Activated naive CD4-positive, alpha-beta T cell treated with anti-CD3 and anti-CD28 coated beads, Interleukin-2, amount 50 U/mL, for 24 hours (primary cell): ENCODE measurements around the gene DPPA5.
"Not testable (repeated sequence)": the region's sequence is repeated elsewhere in the genome, so short reads cannot be mapped to it uniquely, and the experiment has no call there.

Experiments
- H3K27ac Mint-ChIP-seq: one replicate; pipeline ENCODE4 v1.8.0; 2021; ENCODE audit warnings: mild to moderate bottlenecking, mixed read lengths
- H3K27me3 Mint-ChIP-seq: one replicate; pipeline ENCODE4 v1.8.0; 2021; ENCODE audit warnings: mixed read lengths
- H3K36me3 Mint-ChIP-seq: one replicate; pipeline ENCODE4 v1.8.0; 2021; ENCODE audit warnings: mixed read lengths
- H3K4me1 Mint-ChIP-seq: one replicate; pipeline ENCODE4 v1.8.0; 2021; ENCODE audit warnings: mixed read lengths
- H3K4me3 Mint-ChIP-seq: one replicate; pipeline ENCODE4 v1.8.0; 2021; ENCODE audit warnings: mild to moderate bottlenecking, mixed read lengths
- H3K9me3 Mint-ChIP-seq: one replicate; pipeline ENCODE4 v1.8.0; 2021; ENCODE audit warnings: mixed read lengths

The DPPA5 gene

GRCh38 chr6:73339340-73339739 is 14.7 kb downstream of the DPPA5 start:
- Mint-ChIP-seq H3K36me3 (no peaks in the 10 kb centered on the region), H3K4me3 (no peak overlapping the region)

DNA sequence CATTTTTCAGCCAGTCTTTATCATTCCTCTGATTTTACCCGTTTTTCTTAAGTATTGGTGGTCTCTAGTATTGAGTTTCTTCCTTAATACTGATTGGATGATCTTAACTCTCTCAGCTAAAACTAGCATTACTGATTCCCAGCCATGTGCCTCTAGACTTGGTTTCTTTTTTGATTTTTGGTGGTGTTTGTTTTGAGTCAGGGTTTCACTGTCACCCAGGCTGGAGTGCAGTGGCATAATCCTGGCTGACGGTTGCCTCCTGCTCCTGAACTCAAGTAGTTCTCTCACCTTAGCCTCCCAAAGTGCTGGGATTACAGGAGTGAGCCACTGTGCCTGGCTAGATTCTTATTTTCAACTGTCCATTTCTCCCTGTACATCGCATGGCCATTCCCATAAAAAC is 24.9 kb downstream of the DPPA5 start:
- no peak overlapping the region for H3K4me3 Mint-ChIP-seq
- H3K36me3 Mint-ChIP-seq, result no peaks in the 10 kb centered on the region
- H3K4me1 Mint-ChIP-seq, result no peaks in the 10 kb centered on the region
- H3K9me3 Mint-ChIP-seq, result no peaks in the 10 kb centered on the region
- H3K27ac Mint-ChIP-seq, result no peak overlapping the region
- peaks cover 9% of the 10 kb centered on the region for H3K27me3 Mint-ChIP-seq

More at GRCh38 chr6:73339340-73339739, 14.7 kb downstream of the DPPA5 start:
- no peaks in the 10 kb centered on the region for H3K4me1 Mint-ChIP-seq
- H3K27me3 Mint-ChIP-seq, result no peaks in the 10 kb centered on the region
- no peak overlapping the region for H3K27ac Mint-ChIP-seq
- no peaks in the 10 kb centered on the region for H3K9me3 Mint-ChIP-seq

DNA sequence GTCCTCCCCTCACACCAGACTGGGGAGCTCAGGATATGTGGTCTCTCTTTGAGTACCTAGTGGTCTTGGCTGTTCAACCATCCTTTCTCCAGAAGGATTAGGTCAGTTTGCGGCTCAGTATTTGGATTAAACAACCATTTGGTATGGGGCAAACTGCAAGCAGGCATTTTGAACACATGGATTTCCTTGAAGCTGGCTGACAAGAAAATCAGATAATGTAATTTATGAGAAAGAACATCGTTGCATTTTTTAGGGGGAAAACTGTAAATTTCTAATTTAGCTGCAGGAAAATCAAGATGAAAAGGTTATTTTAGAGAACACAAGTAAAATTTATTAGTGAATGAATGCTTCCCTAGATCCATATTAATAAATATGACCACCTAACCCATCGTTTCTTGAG is 25.3 kb downstream of the DPPA5 start:
- Mint-ChIP-seq H3K4me1 (no peaks in the 10 kb centered on the region), H3K9me3 (no peaks in the 10 kb centered on the region)

DNA sequence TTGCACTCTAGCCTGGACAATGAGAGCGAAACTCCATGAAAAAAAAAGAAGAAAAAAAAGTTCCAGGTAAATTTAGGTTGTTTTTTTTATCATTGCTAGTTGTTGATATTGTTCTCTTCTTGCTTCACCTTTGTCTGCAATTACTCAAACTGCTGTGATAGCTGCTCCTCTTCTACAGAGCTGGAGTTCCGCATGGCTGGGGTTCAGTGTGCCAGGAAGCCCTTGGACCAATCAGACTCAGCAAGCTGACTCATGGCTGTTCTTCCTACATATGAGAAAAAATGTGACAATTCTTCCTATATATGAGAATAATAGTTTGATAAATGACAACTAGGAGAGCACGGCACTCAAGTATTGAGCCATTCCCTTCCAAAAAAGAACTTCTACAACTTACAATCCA is 28.4 kb downstream of the DPPA5 start:
- no peaks in the 10 kb centered on the region for H3K36me3 Mint-ChIP-seq
- no peak overlapping the region for H3K27ac Mint-ChIP-seq
- H3K9me3 Mint-ChIP-seq, result no peaks in the 10 kb centered on the region
- H3K4me1 Mint-ChIP-seq, result no peaks in the 10 kb centered on the region
- H3K27me3 Mint-ChIP-seq, result peaks cover 5% of the 10 kb centered on the region
- no peak overlapping the region for H3K4me3 Mint-ChIP-seq

More for the DNA sequence above, 25.3 kb downstream of the DPPA5 start:
- Mint-ChIP-seq H3K27me3 (peaks cover 9% of the 10 kb centered on the region), H3K4me3 (no peak overlapping the region), H3K36me3 (no peaks in the 10 kb centered on the region), H3K27ac (no peak overlapping the region)

GRCh38 chr6:73323323-73323722 is 30.8 kb downstream of the DPPA5 start:
- no peak overlapping the region for H3K27ac Mint-ChIP-seq
- H3K9me3 Mint-ChIP-seq, result no peaks in the 10 kb centered on the region
- H3K27me3 Mint-ChIP-seq, result peaks cover 3% of the 10 kb centered on the region
- no peaks in the 10 kb centered on the region for H3K36me3 Mint-ChIP-seq
- H3K4me1 Mint-ChIP-seq, result no peaks in the 10 kb centered on the region
- no peak overlapping the region for H3K4me3 Mint-ChIP-seq

DNA sequence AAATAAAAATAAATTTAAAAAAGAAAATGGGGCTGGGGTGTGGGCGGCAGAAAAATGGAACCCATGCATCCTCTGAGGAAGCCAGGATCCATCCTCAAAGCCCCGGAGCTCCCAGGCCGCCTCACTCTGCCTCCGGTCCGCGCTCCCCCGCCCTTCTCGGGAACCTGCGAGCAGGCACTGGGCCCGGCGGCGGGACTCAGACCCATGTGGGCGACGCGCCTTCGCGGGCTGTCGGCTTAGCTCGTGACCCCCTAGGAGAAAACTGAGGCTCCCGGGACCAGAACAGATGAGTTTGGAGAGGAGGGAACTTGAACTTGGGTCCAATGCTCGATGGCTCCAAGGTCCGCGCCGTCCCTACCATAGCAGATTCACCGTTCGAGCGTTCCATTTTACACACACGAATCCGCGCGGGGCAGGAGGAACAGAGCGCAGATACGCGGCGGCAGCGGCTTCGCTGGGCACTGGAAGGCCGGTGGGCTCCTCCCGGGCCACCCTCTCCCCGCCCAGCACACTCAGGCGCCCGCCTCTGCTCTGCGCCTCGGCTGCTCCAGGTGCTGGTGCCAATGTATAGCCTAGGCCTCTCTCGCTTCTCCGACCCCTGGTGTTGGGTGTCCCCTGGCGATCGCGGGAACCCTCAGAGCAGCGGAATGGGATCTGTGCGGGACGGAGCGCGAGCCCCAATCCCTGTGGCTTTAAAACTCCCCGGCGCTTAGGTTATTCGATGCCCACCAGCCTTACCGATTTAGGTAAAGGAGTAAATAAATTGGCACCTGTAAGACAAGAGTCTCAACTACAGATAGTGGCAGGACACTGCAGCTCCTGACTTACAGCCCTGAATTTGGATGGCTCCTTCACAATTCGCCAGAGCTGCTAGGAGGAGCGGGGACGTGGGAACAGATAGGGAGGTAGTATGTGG is 39.2 kb downstream of the DPPA5 start:
- H3K27me3 Mint-ChIP-seq, result peaks cover 51% of the 10 kb centered on the region
- H3K4me3 Mint-ChIP-seq, result no peak overlapping the region
- H3K36me3 Mint-ChIP-seq, result peaks cover 5% of the 10 kb centered on the region
- peaks cover 6% of the 10 kb centered on the region for H3K9me3 Mint-ChIP-seq
- peaks cover 9% of the 10 kb centered on the region for H3K4me1 Mint-ChIP-seq
- no peak overlapping the region for H3K27ac Mint-ChIP-seq

DNA sequence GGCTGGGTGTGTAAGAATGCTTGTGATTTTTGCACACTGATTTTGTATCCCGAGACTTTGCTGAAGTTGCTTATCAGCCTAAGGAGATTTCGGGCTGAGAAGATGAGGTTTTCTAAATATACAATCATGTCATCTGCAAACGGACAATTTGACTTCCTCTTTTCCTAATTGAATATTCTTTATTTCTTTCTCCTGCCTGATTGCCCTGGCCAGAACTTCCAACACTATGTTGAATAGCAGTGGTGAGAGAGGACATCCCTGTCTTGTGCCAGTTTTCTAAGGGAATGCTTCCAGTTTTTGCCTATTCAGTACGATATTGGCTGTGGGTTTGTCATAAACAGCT is 43.6 kb downstream of the DPPA5 start:
- Mint-ChIP-seq H3K4me3 (peak overlapping the region; percentile 91), H3K27me3 (peaks cover 41% of the 10 kb centered on the region), H3K4me1 (peaks cover 16% of the 10 kb centered on the region)
- not testable (repeated sequence) for H3K9me3 Mint-ChIP-seq, H3K27ac Mint-ChIP-seq, H3K36me3 Mint-ChIP-seq

DNA sequence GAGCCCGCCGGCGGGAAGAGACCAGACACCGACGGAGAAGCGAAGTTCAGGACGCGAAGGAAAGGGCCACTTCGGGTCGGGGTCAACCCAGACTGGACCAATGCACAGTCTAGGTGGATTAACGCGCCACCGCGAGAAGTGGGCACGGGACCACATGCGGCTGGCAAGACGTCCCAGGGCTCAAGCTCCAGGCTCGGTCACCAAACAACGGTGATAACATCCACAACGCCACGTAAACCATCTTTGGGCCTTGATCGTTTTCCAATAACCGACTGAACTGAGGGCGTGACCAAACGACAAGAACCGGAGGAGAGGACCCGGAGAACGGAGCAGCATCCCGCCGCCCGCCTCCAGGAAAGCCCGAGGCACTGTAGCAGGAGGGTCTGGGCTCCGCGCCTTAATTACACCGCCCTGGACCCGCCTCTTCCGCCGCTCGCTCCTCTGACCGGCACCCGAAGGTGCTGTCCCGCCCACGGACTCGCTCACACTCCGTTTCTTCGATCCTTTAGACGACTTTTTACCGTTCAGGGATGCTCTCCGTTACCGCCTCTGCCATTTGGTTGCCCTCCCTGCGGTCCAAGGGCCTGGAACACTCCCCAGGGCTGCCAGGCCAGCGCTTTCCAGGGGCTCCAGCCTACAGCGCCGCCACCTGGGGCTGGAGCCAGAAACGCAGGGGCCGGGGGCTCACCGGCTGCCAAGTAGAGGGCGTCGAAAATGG is 44.1 kb downstream of the DPPA5 start:
- Mint-ChIP-seq H3K27me3 (peaks cover 38% of the 10 kb centered on the region), H3K4me1 (peaks cover 16% of the 10 kb centered on the region), H3K9me3 (no peaks in the 10 kb centered on the region), H3K27ac (no peak overlapping the region), H3K36me3 (no peaks in the 10 kb centered on the region), H3K4me3 (peak overlapping the region; percentile 91)

DNA sequence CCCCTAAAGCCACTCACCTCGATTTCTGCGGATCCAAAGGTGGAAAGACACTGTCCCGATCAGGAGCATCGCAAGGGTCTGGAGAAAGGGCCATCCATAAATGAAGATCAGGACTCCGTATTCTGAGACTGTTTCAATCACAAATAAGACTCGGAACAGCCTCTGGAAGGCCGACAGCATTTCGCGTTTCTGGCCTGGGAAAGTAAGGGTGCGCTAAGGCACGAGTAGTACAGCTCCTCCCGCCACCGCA is 44.6 kb downstream of the DPPA5 start:
- peaks cover 16% of the 10 kb centered on the region for H3K4me1 Mint-ChIP-seq
- H3K4me3 Mint-ChIP-seq, result peak overlapping the region; percentile 91
- H3K9me3 Mint-ChIP-seq, result no peaks in the 10 kb centered on the region
- peaks cover 38% of the 10 kb centered on the region for H3K27me3 Mint-ChIP-seq
- no peak overlapping the region for H3K27ac Mint-ChIP-seq
- H3K36me3 Mint-ChIP-seq, result no peaks in the 10 kb centered on the region

GRCh38 chr6:73308712-73309534 is 45.2 kb downstream of the DPPA5 start:
- peaks cover 16% of the 10 kb centered on the region for H3K4me1 Mint-ChIP-seq
- H3K27ac Mint-ChIP-seq, result no peak overlapping the region
- H3K36me3 Mint-ChIP-seq, result no peaks in the 10 kb centered on the region
- peaks cover 37% of the 10 kb centered on the region for H3K27me3 Mint-ChIP-seq
- peak overlapping the region; percentile 91 for H3K4me3 Mint-ChIP-seq
- H3K9me3 Mint-ChIP-seq, result no peaks in the 10 kb centered on the region

- H3K4me1 Mint-ChIP-seq, H3K27ac Mint-ChIP-seq, H3K4me3 Mint-ChIP-seq, H3K27me3 Mint-ChIP-seq, H3K36me3 Mint-ChIP-seq, H3K9me3 Mint-ChIP-seq: not testable (repeated sequence)
Observed at GRCh38 chr6:73303773-73304172, 50.3 kb downstream of the DPPA5 start.
